ENCODE data around the gene AP1M1. TPM values are rescaled to one million over a fixed set of nuclear protein-coding genes. Genes with fewer than 3 reads are reported as not detected.

AP1M1 gene
- total and polyA plus RNA-seq, 2 of the 4 experiments (the other 2 are of a cell fraction): 85.1 to 99.1 TPM

DNA sequence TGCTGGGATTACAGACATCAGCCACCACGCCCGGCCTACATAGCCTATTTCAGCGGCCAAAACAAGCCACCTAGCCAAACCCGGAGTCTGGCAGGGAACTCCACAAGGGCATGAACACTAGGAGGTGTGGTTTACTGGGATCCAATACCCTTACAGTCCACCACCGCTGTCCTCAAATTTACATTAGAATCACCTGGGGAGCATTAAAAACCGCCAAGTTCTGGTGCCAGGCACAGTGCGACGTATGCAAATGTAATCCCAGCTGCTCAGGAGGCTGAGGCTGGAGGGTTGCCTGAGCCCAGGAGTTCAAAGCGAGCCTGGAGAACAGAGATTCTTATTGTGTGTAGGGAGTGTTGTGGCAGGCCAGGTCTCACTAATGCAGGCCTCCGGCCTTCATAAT lies 4.2 kb upstream of the AP1M1 start:
- POLR2A ChIA-PET (ENCODE audit: unreplicated experiment): no interaction called here

More for the DNA sequence above, 4.2 kb upstream of the AP1M1 start:
- peaks cover 31% of the 10 kb centered on the region for H3K36me3 ChIP-seq (ENCODE audit: control insufficient read depth, insufficient read depth, low read length)
- DNase-seq (no peak), ATAC-seq (ENCODE audit: low read depth) (no peak)
- H3K4me1 ChIP-seq (ENCODE audit: control insufficient read depth, insufficient read depth, low read length): no peaks in the 10 kb centered on the region; the same call in 1 of the 2 replicates
- H3K4me2 ChIP-seq (ENCODE audit: low read depth, low read length): no peak overlapping the region
- no peak overlapping the region for H3K14ac ChIP-seq (replicated peaks; ENCODE audit: low read depth, low read length)
- H3K18ac ChIP-seq (ENCODE audit: low read depth, low read length): no peak overlapping the region
- 100% methylated on average over 1 of the region's 10 CpGs; no CpG with 5 or more reads in 1 of the 2 experiments for WGBS, 2 experiments (ENCODE audit: extremely low coverage in 2 of 2, insufficient read length in 1 of 2)
- no peak overlapping the region for H3K4ac ChIP-seq (ENCODE audit: low read depth, low read length)
- H3K23ac ChIP-seq (ENCODE audit: low read depth, low read length): no peak overlapping the region
- H2AFZ ChIP-seq (replicated peaks; ENCODE audit: low read length, poor library complexity): no peak overlapping the region
- peaks cover 3 to 28% of the 10 kb centered on the region in 2 experiments; a peak in 3 of 4 replicates for H3K79me1 ChIP-seq (ENCODE audit: low read depth in 1 of 2, low read length in 2 of 2)
- no peak overlapping the region for H3K9ac ChIP-seq (ENCODE audit: low read depth, low read length)
- H4K20me1 ChIP-seq (ENCODE audit: insufficient read depth, low read length): peaks cover 11% of the 10 kb centered on the region
- no peak overlapping the region for H3K56ac ChIP-seq (ENCODE audit: extremely low read depth, insufficient read depth, low read length)
- H4K8ac ChIP-seq (ENCODE audit: low read depth in 2 of 2, low read length in 2 of 2): no peak overlapping the region
- H2BK120ac ChIP-seq (ENCODE audit: low read depth, low read length): no peak overlapping the region
- no peak overlapping the region for H4K91ac ChIP-seq (ENCODE audit: insufficient read depth, low read depth, low read length)
- dilution Hi-C loops (cut with HindIII; ENCODE audit: low sequenced_read_pairs, unreplicated experiment) (no loop called here), in situ Hi-C loops (cut with MboI; ENCODE audit: low sequenced_read_pairs) (loop anchor here (25.0 kb wide), 4 partner anchors 356 to 1081 kb away; partner anchors contain the start of genes AKAP8L, CYP4F3 and SYDE1), intact Hi-C loops (cut with micrococcal nuclease) (no loop called here)
- TF ChIP-seq RCOR1 (IDR thresholded peaks at IDR 0.05; ENCODE audit: insufficient replicate concordance, low read length) (no peak), ELK1 (IDR thresholded peaks at IDR 0.05; ENCODE audit: borderline replicate concordance, low read depth, low read length) (no peak)
- H4K5ac ChIP-seq (ENCODE audit: low read depth, low read length): no peak overlapping the region
- H2BK15ac ChIP-seq (ENCODE audit: low read depth, low read length): no peak overlapping the region
- no peak overlapping the region for H2AK9ac ChIP-seq (replicated peaks; ENCODE audit: low read depth, low read length, poor library complexity)
- H2BK5ac ChIP-seq (ENCODE audit: low read depth, low read length, poor library complexity, severe bottlenecking): no peak overlapping the region
- no peaks in the 10 kb centered on the region for H3K9me3 ChIP-seq (ENCODE audit: control insufficient read depth, insufficient read depth, low read length)
- H2AK5ac ChIP-seq (ENCODE audit: low read depth, low read length): no peak overlapping the region
- BruUV-seq (replicated peaks): no TSS peak
- CTCF ChIA-PET: no interaction called here
- no peaks in the 10 kb centered on the region for H3K27me3 ChIP-seq (ENCODE audit: control insufficient read depth, insufficient read depth, low read length)
- no peak overlapping the region for H2BK20ac ChIP-seq (ENCODE audit: low read depth, low read length)
- peaks cover 2% of the 10 kb centered on the region; the same call in 1 of the 2 replicates for H3K9me1 ChIP-seq (ENCODE audit: insufficient read depth, low read length)
- no peak overlapping the region for H3K27ac ChIP-seq (ENCODE audit: insufficient read depth, low read length)
- H3K4me3 ChIP-seq (ENCODE audit: insufficient read depth, low read depth, low read length): no peak overlapping the region

All from IMR-90 (cell line).